HCT116 (cell line): ENCODE data around the gene SLC16A12.

ENCODE experiments used
- ELF1 ChIP-seq: IDR thresholded peaks from 2 replicates; pipeline ENCODE4 v1.6.1; 2012; ENCODE audit warnings: low read depth, borderline replicate concordance
- EZH2 ChIP-seq: fragments of 200-600 bp; sonication (generic); IDR thresholded peaks from 2 replicates; pipeline ENCODE4 v1.6.1; 2017; ENCODE audit warnings: antibody characterized with exemption, mixed run types
- EZH2phosphoT487 ChIP-seq: fragments of 200-600 bp; IDR thresholded peaks from 2 replicates; pipeline ENCODE4 v1.6.1; 2018; ENCODE audit warnings: antibody characterized with exemption, borderline replicate concordance
- POLR2A ChIP-seq: IDR thresholded peaks from 2 replicates; pipeline ENCODE4 v1.7.0; 2011; ENCODE audit warnings: borderline replicate concordance; ENCODE audit not compliant: insufficient read depth, insufficient read length; ENCODE audit errors: extremely low read depth
- TF ChIP-seq, protein P1 (sequence below): IDR thresholded peaks from 2 replicates; pipeline ENCODE4 v1.6.1; 2012; ENCODE audit warnings: low read depth
- TF ChIP-seq, protein P2 (sequence below), 3 experiments: fragments of 200-600 bp in 1 of 3; sonication (generic) in 1 of 3; IDR thresholded peaks in 2 of 3; conservative IDR thresholded peaks in 1 of 3; 2 replicates each; pipeline ENCODE4 v1.5.1; 2012 to 2017; ENCODE audit warnings: low read depth in 2 of 3, low read length in 2 of 3, antibody characterized with exemption in 1 of 3, borderline replicate concordance in 1 of 3, control low read depth in 1 of 3, mild to moderate bottlenecking in 1 of 3, mixed read lengths in 1 of 3, mixed run types in 1 of 3, moderate library complexity in 1 of 3; ENCODE audit not compliant: insufficient read depth in 1 of 3

DNA sequence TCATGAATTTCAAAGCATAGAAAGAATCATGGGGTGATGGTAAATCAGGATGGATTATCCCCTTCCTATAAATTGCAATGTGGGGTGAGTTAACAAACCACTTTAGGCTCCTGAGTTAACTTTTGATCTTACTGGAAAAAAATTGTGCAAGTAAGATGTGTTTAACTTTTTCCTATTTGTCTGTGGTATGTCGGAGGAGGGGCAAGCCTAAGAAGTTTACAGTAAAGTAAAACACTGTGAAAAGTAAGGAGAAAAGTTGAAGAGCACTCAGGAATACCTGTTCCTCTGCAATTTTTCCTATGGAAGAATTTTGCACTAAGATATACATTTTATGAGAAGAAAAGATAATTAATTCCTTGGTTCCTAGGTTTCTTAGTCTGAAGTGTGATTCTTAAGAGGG lies 76.6 kb downstream of the SLC16A12 start:
- TF ChIP-seq EZH2 (no peak), POLR2A (no peak), ELF1 (no peak), EZH2phosphoT487 (no peak)
- TF ChIP-seq, protein P1, sequence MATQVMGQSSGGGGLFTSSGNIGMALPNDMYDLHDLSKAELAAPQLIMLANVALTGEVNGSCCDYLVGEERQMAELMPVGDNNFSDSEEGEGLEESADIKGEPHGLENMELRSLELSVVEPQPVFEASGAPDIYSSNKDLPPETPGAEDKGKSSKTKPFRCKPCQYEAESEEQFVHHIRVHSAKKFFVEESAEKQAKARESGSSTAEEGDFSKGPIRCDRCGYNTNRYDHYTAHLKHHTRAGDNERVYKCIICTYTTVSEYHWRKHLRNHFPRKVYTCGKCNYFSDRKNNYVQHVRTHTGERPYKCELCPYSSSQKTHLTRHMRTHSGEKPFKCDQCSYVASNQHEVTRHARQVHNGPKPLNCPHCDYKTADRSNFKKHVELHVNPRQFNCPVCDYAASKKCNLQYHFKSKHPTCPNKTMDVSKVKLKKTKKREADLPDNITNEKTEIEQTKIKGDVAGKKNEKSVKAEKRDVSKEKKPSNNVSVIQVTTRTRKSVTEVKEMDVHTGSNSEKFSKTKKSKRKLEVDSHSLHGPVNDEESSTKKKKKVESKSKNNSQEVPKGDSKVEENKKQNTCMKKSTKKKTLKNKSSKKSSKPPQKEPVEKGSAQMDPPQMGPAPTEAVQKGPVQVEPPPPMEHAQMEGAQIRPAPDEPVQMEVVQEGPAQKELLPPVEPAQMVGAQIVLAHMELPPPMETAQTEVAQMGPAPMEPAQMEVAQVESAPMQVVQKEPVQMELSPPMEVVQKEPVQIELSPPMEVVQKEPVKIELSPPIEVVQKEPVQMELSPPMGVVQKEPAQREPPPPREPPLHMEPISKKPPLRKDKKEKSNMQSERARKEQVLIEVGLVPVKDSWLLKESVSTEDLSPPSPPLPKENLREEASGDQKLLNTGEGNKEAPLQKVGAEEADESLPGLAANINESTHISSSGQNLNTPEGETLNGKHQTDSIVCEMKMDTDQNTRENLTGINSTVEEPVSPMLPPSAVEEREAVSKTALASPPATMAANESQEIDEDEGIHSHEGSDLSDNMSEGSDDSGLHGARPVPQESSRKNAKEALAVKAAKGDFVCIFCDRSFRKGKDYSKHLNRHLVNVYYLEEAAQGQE = no peak
- TF ChIP-seq, protein P2, sequence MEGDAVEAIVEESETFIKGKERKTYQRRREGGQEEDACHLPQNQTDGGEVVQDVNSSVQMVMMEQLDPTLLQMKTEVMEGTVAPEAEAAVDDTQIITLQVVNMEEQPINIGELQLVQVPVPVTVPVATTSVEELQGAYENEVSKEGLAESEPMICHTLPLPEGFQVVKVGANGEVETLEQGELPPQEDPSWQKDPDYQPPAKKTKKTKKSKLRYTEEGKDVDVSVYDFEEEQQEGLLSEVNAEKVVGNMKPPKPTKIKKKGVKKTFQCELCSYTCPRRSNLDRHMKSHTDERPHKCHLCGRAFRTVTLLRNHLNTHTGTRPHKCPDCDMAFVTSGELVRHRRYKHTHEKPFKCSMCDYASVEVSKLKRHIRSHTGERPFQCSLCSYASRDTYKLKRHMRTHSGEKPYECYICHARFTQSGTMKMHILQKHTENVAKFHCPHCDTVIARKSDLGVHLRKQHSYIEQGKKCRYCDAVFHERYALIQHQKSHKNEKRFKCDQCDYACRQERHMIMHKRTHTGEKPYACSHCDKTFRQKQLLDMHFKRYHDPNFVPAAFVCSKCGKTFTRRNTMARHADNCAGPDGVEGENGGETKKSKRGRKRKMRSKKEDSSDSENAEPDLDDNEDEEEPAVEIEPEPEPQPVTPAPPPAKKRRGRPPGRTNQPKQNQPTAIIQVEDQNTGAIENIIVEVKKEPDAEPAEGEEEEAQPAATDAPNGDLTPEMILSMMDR (IDR thresholded peaks at IDR 0.05 in 2 of 3, conservative IDR thresholded peaks at IDR 0.05 in 1 of 3; ENCODE audit: borderline replicate concordance in 1 of 3, insufficient read depth in 1 of 3, low read depth in 2 of 3, low read length in 2 of 3) = no peak
